Stimulated activated CD4-positive, alpha-beta T cell treated with anti-CD3 and anti-CD28 coated beads, TNF-alpha, amount 100 ng/mL, for 48 hours (primary cell): ENCODE results near the gene GATAD2B.
"Not testable (repeated sequence)": the region's sequence is repeated elsewhere in the genome, so short reads cannot be mapped to it uniquely, and the experiment has no call there.

Experiments used
- DNase-seq, 3 donors: peaks; one replicate each; pipeline ENCODE4 v3.0.0-alpha.2; 2020; ENCODE audit warnings: low read depth in 3 of 3

Gene GATAD2B

DNA sequence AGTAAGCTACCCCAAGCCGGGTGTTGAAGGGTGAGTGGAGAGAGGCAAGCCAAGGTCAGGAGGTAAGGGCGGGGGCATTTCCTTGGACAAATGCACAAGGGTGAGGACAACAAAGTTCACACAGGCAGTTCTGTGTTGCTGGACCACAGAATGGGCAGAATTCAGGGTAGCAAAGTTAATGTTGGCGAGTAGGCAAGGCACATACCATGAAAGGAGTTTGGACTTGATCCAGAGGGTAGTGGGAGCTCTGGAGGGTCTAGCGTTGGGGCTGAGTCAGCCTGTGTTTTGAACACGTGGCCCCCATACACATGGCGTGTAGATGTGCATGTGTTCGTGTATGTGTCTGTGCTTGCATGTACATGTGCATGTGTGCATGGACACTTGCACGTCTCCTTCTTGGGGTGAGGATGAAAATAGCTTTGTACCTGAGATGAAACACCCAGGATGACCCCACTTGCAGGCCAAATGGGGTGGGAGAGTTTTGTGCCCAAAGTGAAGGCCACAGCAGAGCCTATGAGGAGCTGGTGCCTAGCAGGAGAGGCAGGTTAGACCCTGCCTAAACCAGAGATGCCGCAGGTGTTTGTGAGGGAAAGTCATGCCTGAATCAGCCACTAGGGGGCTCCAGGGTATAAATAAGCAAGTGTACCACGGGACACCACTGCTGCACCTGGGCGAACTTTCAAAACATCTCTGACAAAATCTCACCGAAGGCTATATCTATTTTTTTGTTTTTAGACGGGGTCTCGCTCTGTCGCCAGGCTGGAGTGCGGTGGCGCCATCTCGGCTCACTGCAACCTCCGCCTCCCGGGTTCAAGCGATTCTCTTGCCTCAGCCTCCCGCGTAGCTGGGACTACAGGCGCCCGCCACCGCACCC lies 125.7 kb downstream of the GATAD2B start:
- DNase-seq: peak; percentile 63 to 82 (median 64)

- DNase-seq: no peak
These were observed 126.6 kb downstream of the GATAD2B start for GRCh38 chr1:153795934-153796785.

DNA sequence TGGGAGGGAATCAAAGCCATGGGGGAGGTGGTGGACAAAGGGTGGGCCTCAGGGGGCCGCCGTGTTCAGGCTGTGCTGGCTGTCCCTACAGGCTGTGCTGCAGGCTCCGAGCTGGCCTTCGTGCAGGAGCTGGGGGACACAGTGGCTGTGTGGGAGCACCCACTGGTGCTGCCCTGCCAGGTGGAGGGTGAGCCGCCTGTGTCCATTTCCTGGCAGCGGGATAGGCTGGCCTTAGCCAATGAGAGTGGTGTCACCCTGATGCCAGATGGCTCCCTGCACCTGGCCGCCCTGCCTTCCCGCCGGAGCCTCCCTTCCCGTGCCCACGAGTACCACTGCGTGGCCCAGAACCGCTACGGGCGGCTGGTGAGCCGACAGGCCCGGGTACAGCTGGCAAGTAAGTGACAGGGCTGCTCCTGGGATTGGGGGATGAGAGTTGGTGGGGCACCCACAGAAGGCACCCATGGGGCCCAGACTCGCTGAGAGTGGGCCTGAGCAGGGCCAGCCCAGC lies 127.4 kb downstream of the GATAD2B start:
- no peak for DNase-seq

- no peak for DNase-seq
These were observed 128.0 kb downstream of the GATAD2B start for GRCh38 chr1:153794624-153795329.

- DNase-seq: no peak
These were observed 128.7 kb downstream of the GATAD2B start for GRCh38 chr1:153793973-153794615.

- DNase-seq: no peak
These were observed 129.4 kb downstream of the GATAD2B start for GRCh38 chr1:153793261-153793972.

GRCh38 chr1:153792631-153793041 lies 130.1 kb downstream of the GATAD2B start:
- no peak for DNase-seq

DNA sequence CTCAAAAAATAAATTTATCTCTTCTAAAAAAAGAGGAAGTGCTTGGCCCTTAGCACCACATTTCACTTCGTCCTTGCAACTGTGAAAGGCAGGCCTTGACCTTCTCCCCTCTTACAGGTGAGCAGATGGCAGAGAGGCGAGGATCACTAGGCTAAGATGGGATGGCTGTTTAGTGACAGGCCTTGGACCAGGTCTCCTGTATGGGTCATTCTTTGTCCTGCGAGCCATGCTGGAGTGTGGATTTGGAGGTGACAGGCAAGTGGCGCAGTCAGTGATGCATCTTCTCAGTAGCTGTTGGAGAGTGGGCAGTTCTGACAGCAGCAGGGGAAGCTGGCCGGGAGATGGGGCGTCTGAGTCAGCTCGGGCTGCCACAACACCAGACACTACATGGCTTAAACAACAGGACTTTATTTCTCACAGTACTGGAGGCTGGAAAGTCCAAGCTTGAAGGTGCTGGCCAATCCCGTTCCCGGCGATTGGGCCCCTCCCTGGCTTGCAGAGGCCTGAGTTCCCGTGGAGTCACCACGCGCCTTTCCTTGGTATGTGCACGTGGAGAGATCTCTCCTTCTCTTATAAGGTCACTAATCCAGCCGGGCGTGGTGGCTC lies 131.0 kb downstream of the GATAD2B start:
- DNase-seq: no peak

DNA sequence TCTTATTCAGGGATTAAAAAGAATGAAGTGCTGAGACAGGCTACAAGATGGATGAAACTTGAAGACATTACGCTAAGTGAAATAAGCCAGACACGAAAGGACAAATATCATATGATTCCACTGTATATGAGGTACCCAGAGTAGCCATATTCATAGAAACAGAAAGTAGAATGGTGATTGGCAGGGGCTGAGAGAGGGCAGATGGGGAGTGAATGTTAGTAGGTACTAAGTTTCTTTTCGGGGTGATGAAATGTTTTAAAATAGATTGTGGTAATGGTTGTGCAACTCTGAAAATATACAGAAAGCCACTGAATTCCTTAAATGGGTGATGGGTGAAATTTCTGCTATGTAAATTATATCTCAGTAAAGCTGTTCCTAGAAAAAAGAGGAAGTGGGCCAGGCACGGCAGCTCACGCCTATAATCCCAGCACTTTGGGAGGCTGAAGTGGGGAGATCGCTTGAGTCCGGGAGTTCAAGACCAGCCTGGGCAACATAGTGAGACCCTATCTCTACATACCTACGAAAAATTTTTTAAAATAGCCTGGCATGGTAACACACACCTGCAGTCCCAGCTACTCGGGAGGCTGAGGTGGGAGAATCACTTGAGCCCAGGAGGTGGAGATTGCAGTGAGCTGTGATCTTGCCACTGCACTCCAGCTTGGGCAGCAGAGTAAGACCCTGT lies 131.7 kb downstream of the GATAD2B start:
- no peak for DNase-seq

GRCh38 chr1:153790313-153790965 lies 132.3 kb downstream of the GATAD2B start:
- no peak for DNase-seq

DNA sequence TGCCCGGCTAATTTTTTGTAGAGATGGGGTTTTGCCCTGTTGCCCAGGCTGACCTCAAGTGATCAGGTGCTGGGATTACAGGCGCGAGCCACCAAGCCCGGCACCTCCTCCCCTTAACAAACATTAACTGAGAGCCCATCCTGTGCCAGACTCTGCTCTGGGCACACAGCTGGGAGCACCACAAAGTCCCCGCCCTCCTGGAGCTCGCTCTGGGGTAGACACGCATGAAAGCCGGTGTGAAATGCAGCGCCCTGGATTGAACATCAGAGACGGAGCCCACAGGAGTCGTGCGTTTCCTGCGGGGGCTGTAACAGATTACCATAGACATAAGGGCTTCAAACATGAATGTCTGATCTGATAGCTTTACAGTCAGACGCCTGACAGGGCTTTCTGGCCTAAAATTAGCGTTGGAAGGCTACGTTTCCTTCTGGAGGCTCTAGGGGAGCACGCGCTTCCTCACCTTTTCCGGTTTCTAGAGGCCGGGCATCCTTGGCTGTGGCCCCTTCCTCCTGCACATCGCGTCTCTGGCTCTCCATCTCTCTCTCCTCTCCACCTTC lies 133.2 kb downstream of the GATAD2B start:
- no peak for DNase-seq

DNA sequence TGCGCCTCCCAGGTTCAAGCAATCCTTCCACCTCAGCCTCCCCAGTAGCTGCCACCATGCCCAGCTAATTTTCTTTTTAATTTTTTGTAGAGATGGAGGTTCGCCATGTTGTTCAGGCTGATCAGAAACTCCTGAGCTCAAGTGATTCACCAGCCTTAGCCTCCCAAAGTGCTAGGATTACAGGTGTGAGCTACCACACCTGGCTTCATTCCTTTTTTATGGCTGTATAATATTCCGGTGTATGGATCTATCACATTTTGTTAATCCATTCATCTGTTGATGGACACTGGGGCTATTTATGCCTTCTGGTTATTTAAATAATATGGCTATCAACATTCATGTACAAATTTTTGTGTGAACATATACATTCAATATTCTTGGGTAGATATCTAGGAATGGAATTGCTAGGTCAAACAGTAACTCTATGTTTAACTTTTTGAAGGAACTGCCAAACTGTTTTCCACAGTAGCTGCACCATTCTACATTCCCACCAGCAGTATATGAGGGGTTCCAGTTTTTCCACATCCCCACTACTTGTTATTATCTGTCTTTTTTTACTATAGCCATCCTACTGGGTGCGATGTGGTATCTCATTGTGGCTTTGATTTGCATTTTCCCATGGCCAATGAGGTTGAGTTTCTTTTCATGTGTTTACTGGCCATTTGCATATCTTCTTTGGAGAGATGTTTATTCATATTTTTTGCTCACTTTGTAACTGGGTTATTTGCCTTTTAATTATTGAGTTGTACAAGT lies 136.6 kb downstream of the GATAD2B start:
- DNase-seq: no peak

- DNase-seq: peak; percentile 80 to 89 (median 85)
These were observed 139.3 kb downstream of the GATAD2B start for GRCh38 chr1:153783233-153784190.

DNA sequence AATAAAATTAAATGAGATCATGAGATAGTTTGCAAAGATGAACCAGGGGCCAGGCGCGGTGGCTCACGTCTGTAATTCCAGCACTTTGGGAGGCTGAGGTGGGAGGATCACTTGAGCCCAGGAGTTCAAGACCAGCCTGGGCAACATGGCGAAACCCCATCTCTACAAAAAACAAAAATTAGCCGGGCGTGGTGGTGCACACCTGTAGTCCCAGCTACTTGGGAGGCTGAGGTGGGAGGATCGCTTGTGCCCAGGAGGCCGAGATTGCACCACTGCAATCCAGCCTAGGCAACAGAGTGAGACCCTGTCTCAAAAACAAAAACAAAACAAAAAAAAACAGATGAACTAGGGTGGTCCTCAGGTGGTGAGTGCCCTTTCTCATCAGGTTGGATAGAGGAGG lies 140.1 kb downstream of the GATAD2B start:
- DNase-seq: not testable (repeated sequence)

GRCh38 chr1:153780551-153780950 lies 142.2 kb downstream of the GATAD2B start:
- no peak for DNase-seq

- DNase-seq: no peak
These were observed 142.8 kb downstream of the GATAD2B start for GRCh38 chr1:153779781-153780541.
